PC-3 (cell line): ENCODE results near the gene TCN1. TPM values are rescaled to one million over a fixed set of nuclear protein-coding genes. Genes with fewer than 3 reads are reported as not detected.

ENCODE experiments used
- ATAC-seq: fragments of 200-7000 bp; cut with Tn5 transposase; 2 replicates; pipeline ENCODE4 v1.9.1; 2020; ENCODE audit warnings: mild to moderate bottlenecking, moderate library complexity
- BruUV-seq: library from RNA; stranded (reverse); fragments of 400-500 nt; replicated peaks from 2 replicates; lab custom pipeline; 2021; lab: Mats Ljungman, UMichigan
- CTCF ChIA-PET: fragments of 300-600 bp; sonication (Branson Sonifier 250); formaldehyde crosslinking; loops from one replicate; lab custom pipeline; 2022; ENCODE audit warnings: antibody characterized with exemption; lab: Charles Lee
- POLR2A ChIA-PET: fragments of 300-600 bp; sonication (Branson Sonifier 250); formaldehyde crosslinking; loops from one replicate; lab custom pipeline; 2022; ENCODE audit warnings: antibody characterized with exemption; ENCODE audit not compliant: unreplicated experiment; lab: Charles Lee
- DNase-seq: peaks from one replicate; pipeline ENCODE4 v3.0.0-alpha.2; 2015
- H2AFZ ChIP-seq: fragments of 300-600 bp; sonication (generic); 2 replicates; pipeline ENCODE4 v1.6.0; 2016; ENCODE audit warnings: antibody characterized with exemption, low read length
- H3F3A ChIP-seq: fragments of 300-600 bp; sonication (generic); one replicate; pipeline ENCODE4 v1.6.0; 2017; ENCODE audit warnings: antibody characterized with exemption, low read length, control low read depth, mild to moderate bottlenecking; ENCODE audit not compliant: unreplicated experiment
- H3K27ac ChIP-seq: fragments of 300-600 bp; sonication (generic); 2 replicates; pipeline ENCODE4 v1.5.1; 2016; ENCODE audit warnings: mild to moderate bottlenecking, low read length
- H3K27me3 ChIP-seq: fragments of 300-600 bp; sonication (generic); 2 replicates; pipeline ENCODE4 v1.6.1; 2016; ENCODE audit warnings: low read length, mixed read lengths
- H3K36me3 ChIP-seq: fragments of 300-600 bp; sonication (generic); 2 replicates; pipeline ENCODE4 v1.6.1; 2016; ENCODE audit warnings: low read depth, mixed run types, low read length, mixed read lengths
- H3K4me1 ChIP-seq: fragments of 300-600 bp; sonication (generic); 2 replicates; pipeline ENCODE4 v1.5.1; 2016; ENCODE audit warnings: low read length; ENCODE audit not compliant: insufficient read depth
- H3K4me2 ChIP-seq: fragments of 300-600 bp; sonication (generic); 2 replicates; pipeline ENCODE4 v1.6.0; 2016; ENCODE audit warnings: low read length
- H3K4me3 ChIP-seq: fragments of 300-600 bp; sonication (generic); 2 replicates; pipeline ENCODE4 v1.5.1; 2016; ENCODE audit warnings: mild to moderate bottlenecking, low read length, mixed read lengths
- H3K79me2 ChIP-seq: fragments of 300-600 bp; sonication (generic); 2 replicates; pipeline ENCODE4 v1.6.1; 2017; ENCODE audit warnings: low read length, mixed read lengths
- H3K9ac ChIP-seq: fragments of 300-600 bp; sonication (generic); 2 replicates; pipeline ENCODE4 v1.6.0; 2016; ENCODE audit warnings: mild to moderate bottlenecking, low read length
- H3K9me2 ChIP-seq: fragments of 300-600 bp; sonication (generic); replicated peaks from 2 replicates; pipeline ENCODE4 v1.6.1; 2016; ENCODE audit warnings: mixed run types, low read length, mixed read lengths
- H3K9me3 ChIP-seq: fragments of 300-600 bp; sonication (generic); 2 replicates; pipeline ENCODE4 v1.6.1; 2016; ENCODE audit warnings: low read length, mixed read lengths
- H4K20me1 ChIP-seq: fragments of 300-600 bp; sonication (generic); 2 replicates; pipeline ENCODE4 v1.6.1; 2016; ENCODE audit warnings: low read length, mixed read lengths
- CTCF ChIP-seq: fragments of 300-600 bp; sonication (generic); conservative IDR thresholded peaks from 2 replicates; pipeline ENCODE4 v1.5.1; 2017; ENCODE audit warnings: antibody characterized with exemption, low read depth, mild to moderate bottlenecking, low read length
- EZH2 ChIP-seq: fragments of 300-600 bp; sonication (generic); IDR thresholded peaks from one replicate; pipeline ENCODE4 v1.6.1; 2017; ENCODE audit warnings: antibody characterized with exemption, mild to moderate bottlenecking, low read length; ENCODE audit not compliant: unreplicated experiment
- EZH2phosphoT487 ChIP-seq: fragments of 300-600 bp; sonication (generic); IDR thresholded peaks from 2 replicates; pipeline ENCODE4 v1.6.1; 2018; ENCODE audit warnings: mild to moderate bottlenecking, antibody characterized with exemption, low read length, borderline replicate concordance
- intact Hi-C: fragments of 100-400 bp; cut with micrococcal nuclease; formaldehyde crosslinking; loops from 2 replicates; pipeline ENCODE4 v1.9.0; 2023
- total RNA-seq: library from RNA; depleted of rRNA; stranded (reverse); fragments of >200 nt; gene quantifications from 2 replicates; pipeline ENCODE4 v1.2.3, GENCODE V29; 2014

Gene TCN1
- total RNA-seq, 1 experiment from 2014 or later = 14.8 TPM

GRCh38 chr11:59865031-59865430 lies 1.3 kb downstream of the TCN1 start:
- ChIA-PET CTCF (no interaction called here), POLR2A (no interaction called here)
- Histone ChIP-seq H4K20me1 (no peaks in the 10 kb centered on the region), H3K27ac (peak overlapping the region; percentile 91), H3K4me1 (peaks cover 29% of the 10 kb centered on the region), H3K79me2 (no peaks in the 10 kb centered on the region), H2AFZ (no peak overlapping the region), H3K9me2 (no peaks in the 10 kb centered on the region), H3K9me3 (no peaks in the 10 kb centered on the region), H3K4me2 (peak overlapping the region; percentile 38), H3K9ac (peak overlapping the region; percentile 51), H3K36me3 (no peaks in the 10 kb centered on the region), H3F3A (no peaks in the 10 kb centered on the region), H3K27me3 (no peaks in the 10 kb centered on the region), H3K4me3 (no peak overlapping the region)
- intact Hi-C loops = no loop called here
- TF ChIP-seq EZH2 = no peak
- TF ChIP-seq EZH2phosphoT487 = no peak
- no peak for TF ChIP-seq CTCF
- ATAC-seq = peak; percentile 56
- DNase-seq = peak; percentile 86
- no TSS peak for BruUV-seq

- DNase-seq (no peak), ATAC-seq (no peak)
- no peak for TF ChIP-seq CTCF
- no peak for TF ChIP-seq EZH2phosphoT487
- no peak for TF ChIP-seq EZH2
Measured at GRCh38 chr11:59862252-59862651, 4.0 kb downstream of the TCN1 start.

GRCh38 chr11:59859673-59860072 lies 6.6 kb downstream of the TCN1 start:
- no peak for ATAC-seq
- DNase-seq = no peak
- Histone ChIP-seq H3K4me1 (peaks cover 24% of the 10 kb centered on the region), H3F3A (no peaks in the 10 kb centered on the region), H3K27me3 (no peaks in the 10 kb centered on the region), H2AFZ (no peak overlapping the region), H3K79me2 (no peaks in the 10 kb centered on the region), H3K9me2 (no peaks in the 10 kb centered on the region), H3K36me3 (no peaks in the 10 kb centered on the region), H3K4me2 (no peak overlapping the region), H3K9me3 (no peaks in the 10 kb centered on the region), H3K27ac (no peak overlapping the region), H3K9ac (no peak overlapping the region), H3K4me3 (no peak overlapping the region), H4K20me1 (no peaks in the 10 kb centered on the region)
- BruUV-seq = no TSS peak
- ChIA-PET CTCF (no interaction called here), POLR2A (no interaction called here)
- intact Hi-C loops = no loop called here
- TF ChIP-seq EZH2 (no peak), CTCF (no peak), EZH2phosphoT487 (no peak)

More at GRCh38 chr11:59862252-59862651, 4.0 kb downstream of the TCN1 start:
- no peaks in the 10 kb centered on the region for H3K9me2 ChIP-seq
- no TSS peak for BruUV-seq
- H3F3A ChIP-seq = no peaks in the 10 kb centered on the region
- peaks cover 41% of the 10 kb centered on the region for H3K4me1 ChIP-seq
- H3K36me3 ChIP-seq = no peaks in the 10 kb centered on the region
- no peaks in the 10 kb centered on the region for H3K9me3 ChIP-seq
- no peak overlapping the region for H3K9ac ChIP-seq
- no peak overlapping the region for H2AFZ ChIP-seq
- no peak overlapping the region for H3K4me2 ChIP-seq
- intact Hi-C loops = no loop called here
- CTCF ChIA-PET = interaction anchor here (0.6 kb wide), 1 partner anchor 1236 kb away, joined by 4 read pairs; no protein-coding TSS in a partner anchor
- H3K4me3 ChIP-seq = no peak overlapping the region
- H3K27ac ChIP-seq = no peak overlapping the region
- POLR2A ChIA-PET = no interaction called here
- no peaks in the 10 kb centered on the region for H3K79me2 ChIP-seq
- no peaks in the 10 kb centered on the region for H3K27me3 ChIP-seq
- H4K20me1 ChIP-seq = no peaks in the 10 kb centered on the region
